Dendritic cell treated with granulocyte-macrophage colony-stimulating factor and Interleukin-4, amounts not matched to agents 40 ng/mL and 50 ng/mL, for 4 days (primary cell): ENCODE results near the gene CCNJ.

Source experiments
- H3K27ac Mint-ChIP-seq: one replicate; pipeline ENCODE4 v1.8.0; 2022; ENCODE audit warnings: mild to moderate bottlenecking, mixed read lengths
- H3K27me3 Mint-ChIP-seq: one replicate; pipeline ENCODE4 v1.8.0; 2022; ENCODE audit warnings: mild to moderate bottlenecking, mixed read lengths
- H3K36me3 Mint-ChIP-seq: one replicate; pipeline ENCODE4 v1.8.0; 2022; ENCODE audit warnings: low read depth, mixed read lengths
- H3K4me1 Mint-ChIP-seq: one replicate; pipeline ENCODE4 v1.8.0; 2022; ENCODE audit warnings: low read depth, mixed read lengths
- H3K4me3 Mint-ChIP-seq: one replicate; pipeline ENCODE4 v1.8.0; 2022; ENCODE audit warnings: mild to moderate bottlenecking, moderate library complexity, mixed read lengths
- H3K9me3 Mint-ChIP-seq: one replicate; pipeline ENCODE4 v1.8.0; 2022; ENCODE audit warnings: mixed read lengths
- intact Hi-C: fragments of 100-400 bp; cut with micrococcal nuclease; formaldehyde crosslinking; loops from one replicate; pipeline ENCODE4 v1.15.0; 2022

The CCNJ gene

GRCh38 chr10:96082748-96083147 lies 39.4 kb downstream of the CCNJ start:
- no peaks in the 10 kb centered on the region for H3K9me3 Mint-ChIP-seq
- no peak overlapping the region for H3K4me3 Mint-ChIP-seq
- no peaks in the 10 kb centered on the region for H3K36me3 Mint-ChIP-seq
- H3K4me1 Mint-ChIP-seq, result no peaks in the 10 kb centered on the region
- H3K27me3 Mint-ChIP-seq, result no peaks in the 10 kb centered on the region
- intact Hi-C loops, result no loop called here
- no peak overlapping the region for H3K27ac Mint-ChIP-seq

- Mint-ChIP-seq H3K9me3 (peaks cover 12% of the 10 kb centered on the region), H3K4me1 (no peaks in the 10 kb centered on the region), H3K27me3 (peaks cover 25% of the 10 kb centered on the region), H3K4me3 (no peak overlapping the region), H3K36me3 (peaks cover 10% of the 10 kb centered on the region), H3K27ac (peak overlapping the region; percentile 98)
- intact Hi-C loops, result loop anchor here (5.0 kb wide), 1 partner anchor 47 kb away; the partner anchor contains the start of gene CCNJ
Observed at GRCh38 chr10:96089116-96089515, 45.7 kb downstream of the CCNJ start.

- Mint-ChIP-seq H3K4me3 (peak overlapping the region; percentile 81), H3K27ac (peak overlapping the region; percentile 98), H3K27me3 (peaks cover 27% of the 10 kb centered on the region), H3K4me1 (no peaks in the 10 kb centered on the region), H3K36me3 (peaks cover 10% of the 10 kb centered on the region), H3K9me3 (peaks cover 12% of the 10 kb centered on the region)
- intact Hi-C loops, result loop anchor here (1.0 to 5.0 kb wide), 2 partner anchors 40 to 48 kb away; partner anchors contain the start of genes CCNJ and ZNF518A
Observed at GRCh38 chr10:96089670-96090462, 46.5 kb downstream of the CCNJ start.

GRCh38 chr10:96090463-96090800 lies 47.0 kb downstream of the CCNJ start:
- Mint-ChIP-seq H3K9me3 (peaks cover 12% of the 10 kb centered on the region), H3K4me1 (no peaks in the 10 kb centered on the region), H3K27ac (peak overlapping the region; percentile 98), H3K36me3 (peaks cover 10% of the 10 kb centered on the region), H3K4me3 (peak overlapping the region; percentile 81), H3K27me3 (peaks cover 32% of the 10 kb centered on the region)
- intact Hi-C loops, result loop anchor here (1.0 kb wide), 1 partner anchor 40 kb away; the partner anchor contains the start of gene ZNF518A

GRCh38 chr10:96092999-96093767 lies 49.8 kb downstream of the CCNJ start:
- H3K4me1 Mint-ChIP-seq, result no peaks in the 10 kb centered on the region
- intact Hi-C loops, result no loop called here
- peaks cover 44% of the 10 kb centered on the region for H3K27me3 Mint-ChIP-seq
- H3K36me3 Mint-ChIP-seq, result peaks cover 10% of the 10 kb centered on the region
- no peak overlapping the region for H3K27ac Mint-ChIP-seq
- peaks cover 12% of the 10 kb centered on the region for H3K9me3 Mint-ChIP-seq
- no peak overlapping the region for H3K4me3 Mint-ChIP-seq

GRCh38 chr10:96093948-96094347 lies 50.6 kb downstream of the CCNJ start:
- Mint-ChIP-seq H3K27ac (no peak overlapping the region), H3K27me3 (peaks cover 48% of the 10 kb centered on the region), H3K4me1 (no peaks in the 10 kb centered on the region), H3K4me3 (no peak overlapping the region), H3K9me3 (peaks cover 12% of the 10 kb centered on the region), H3K36me3 (peaks cover 10% of the 10 kb centered on the region)
- intact Hi-C loops, result no loop called here

- Mint-ChIP-seq H3K4me1 (no peaks in the 10 kb centered on the region), H3K9me3 (peaks cover 12% of the 10 kb centered on the region), H3K27ac (no peak overlapping the region), H3K4me3 (no peak overlapping the region), H3K36me3 (no peaks in the 10 kb centered on the region), H3K27me3 (peaks cover 61% of the 10 kb centered on the region)
- intact Hi-C loops, result no loop called here
Observed at GRCh38 chr10:96096958-96097357, 53.6 kb downstream of the CCNJ start.

GRCh38 chr10:96097865-96098264 lies 54.5 kb downstream of the CCNJ start:
- intact Hi-C loops, result no loop called here
- Mint-ChIP-seq H3K36me3 (no peaks in the 10 kb centered on the region), H3K9me3 (peaks cover 11% of the 10 kb centered on the region), H3K27ac (no peak overlapping the region), H3K27me3 (peaks cover 58% of the 10 kb centered on the region), H3K4me1 (no peaks in the 10 kb centered on the region), H3K4me3 (no peak overlapping the region)

GRCh38 chr10:96107623-96108038 lies 64.2 kb downstream of the CCNJ start:
- Mint-ChIP-seq H3K36me3 (no peaks in the 10 kb centered on the region), H3K27me3 (peaks cover 68% of the 10 kb centered on the region), H3K9me3 (no peaks in the 10 kb centered on the region), H3K4me1 (no peaks in the 10 kb centered on the region), H3K4me3 (no peak overlapping the region), H3K27ac (no peak overlapping the region)
- intact Hi-C loops, result no loop called here
